ENCODE measurements around the gene PGC.

Gene PGC

GRCh38 chr6:41759106-41759904 lies 12.1 kb upstream of the PGC start:
- Histone ChIP-seq H3K4me1 (ENCODE audit: control extremely low read depth in 1 of 4, control insufficient read depth in 4 of 4, insufficient read depth in 4 of 4, low read length in 3 of 4) (peaks cover 0 to 18% (median 5%) of the 10 kb centered on the region in 4 experiments), H3K36me3 (ENCODE audit: control insufficient read depth in 4 of 4, insufficient read depth in 4 of 4, low read length in 3 of 4) (no peaks in the 10 kb centered on the region), H3K4me3 (ENCODE audit: control insufficient read depth in 1 of 7, extremely low read depth in 1 of 7, insufficient read depth in 4 of 7, low read depth in 2 of 7, low read length in 6 of 7) (no peak overlapping the region), H3K27me3 (replicated peaks in 2 of 5; ENCODE audit: control insufficient read depth in 4 of 5, insufficient read depth in 5 of 5, low read length in 4 of 5) (no peaks in the 10 kb centered on the region), H3K27ac (ENCODE audit: insufficient read depth in 1 of 2, low read depth in 1 of 2, low read length in 2 of 2, poor library complexity in 1 of 2, severe bottlenecking in 2 of 2) (no peak overlapping the region), H3K9me3 (ENCODE audit: control extremely low read depth in 1 of 5, control insufficient read depth in 4 of 5, insufficient read depth in 2 of 5, low read depth in 1 of 5, low read length in 4 of 5) (no peaks in the 10 kb centered on the region)
- POLR2A ChIA-PET: no interaction called here
- 95% methylated on average over 11 of the region's 13 CpGs for WGBS (ENCODE audit: insufficient coverage)
- CTCF ChIA-PET: interaction anchor here (0.7 to 1.5 kb wide), 5 partner anchors 9 to 60 kb away, joined by 3 to 5 read pairs (median 3); no protein-coding TSS in a partner anchor
- DNase-seq: no peak

GRCh38 chr6:41758641-41759035 lies 11.4 kb upstream of the PGC start:
- CTCF ChIA-PET: interaction anchor here (0.7 to 1.2 kb wide), 4 partner anchors 10 to 27 kb away, joined by 3 read pairs; no protein-coding TSS in a partner anchor
- POLR2A ChIA-PET: no interaction called here
- Histone ChIP-seq H3K4me3 (ENCODE audit: control insufficient read depth in 1 of 7, extremely low read depth in 1 of 7, insufficient read depth in 4 of 7, low read depth in 2 of 7, low read length in 6 of 7) (no peak overlapping the region), H3K36me3 (ENCODE audit: control insufficient read depth in 4 of 4, insufficient read depth in 4 of 4, low read length in 3 of 4) (no peaks in the 10 kb centered on the region), H3K9me3 (ENCODE audit: control extremely low read depth in 1 of 5, control insufficient read depth in 4 of 5, insufficient read depth in 2 of 5, low read depth in 1 of 5, low read length in 4 of 5) (no peaks in the 10 kb centered on the region), H3K27ac (ENCODE audit: insufficient read depth in 1 of 2, low read depth in 1 of 2, low read length in 2 of 2, poor library complexity in 1 of 2, severe bottlenecking in 2 of 2) (no peak overlapping the region), H3K27me3 (replicated peaks in 2 of 5; ENCODE audit: control insufficient read depth in 4 of 5, insufficient read depth in 5 of 5, low read length in 4 of 5) (peaks cover 0 to 4% (median 0%) of the 10 kb centered on the region in 5 experiments), H3K4me1 (ENCODE audit: control extremely low read depth in 1 of 4, control insufficient read depth in 4 of 4, insufficient read depth in 4 of 4, low read length in 3 of 4) (peaks cover 0 to 11% (median 3%) of the 10 kb centered on the region in 4 experiments)
- no peak for DNase-seq
- 100% methylated on average over 6 of the region's 6 CpGs for WGBS (ENCODE audit: insufficient coverage)

- no peak for DNase-seq
- ChIA-PET CTCF (interaction anchor here (0.7 to 3.0 kb wide), 3 partner anchors 11 to 28 kb away, joined by 3 to 11 read pairs (median 3); no protein-coding TSS in a partner anchor), POLR2A (no interaction called here)
- 95% methylated on average over 3 of the region's 8 CpGs for WGBS (ENCODE audit: insufficient coverage)
- Histone ChIP-seq H3K27me3 (replicated peaks in 2 of 5; ENCODE audit: control insufficient read depth in 4 of 5, insufficient read depth in 5 of 5, low read length in 4 of 5) (peaks cover 0 to 4% (median 0%) of the 10 kb centered on the region in 5 experiments), H3K27ac (ENCODE audit: insufficient read depth in 1 of 2, low read depth in 1 of 2, low read length in 2 of 2, poor library complexity in 1 of 2, severe bottlenecking in 2 of 2) (no peak overlapping the region), H3K36me3 (ENCODE audit: control insufficient read depth in 4 of 4, insufficient read depth in 4 of 4, low read length in 3 of 4) (no peaks in the 10 kb centered on the region), H3K4me3 (ENCODE audit: control insufficient read depth in 1 of 7, extremely low read depth in 1 of 7, insufficient read depth in 4 of 7, low read depth in 2 of 7, low read length in 6 of 7) (no peak overlapping the region), H3K4me1 (ENCODE audit: control extremely low read depth in 1 of 4, control insufficient read depth in 4 of 4, insufficient read depth in 4 of 4, low read length in 3 of 4) (peaks cover 0 to 6% (median 2%) of the 10 kb centered on the region in 4 experiments), H3K9me3 (ENCODE audit: control extremely low read depth in 1 of 5, control insufficient read depth in 4 of 5, insufficient read depth in 2 of 5, low read depth in 1 of 5, low read length in 4 of 5) (no peaks in the 10 kb centered on the region)
These were observed 10.9 kb upstream of the PGC start for GRCh38 chr6:41757931-41758640.

GRCh38 chr6:41757271-41757670 lies 10.1 kb upstream of the PGC start:
- ChIA-PET CTCF (interaction anchor here (1.4 to 3.0 kb wide), 2 partner anchors 14 to 18 kb away, joined by 4 to 11 read pairs; no protein-coding TSS in a partner anchor), POLR2A (no interaction called here)
- Histone ChIP-seq H3K4me1 (ENCODE audit: control extremely low read depth in 1 of 4, control insufficient read depth in 4 of 4, insufficient read depth in 4 of 4, low read length in 3 of 4) (peaks cover 0 to 6% (median 2%) of the 10 kb centered on the region in 4 experiments), H3K27me3 (replicated peaks in 2 of 5; ENCODE audit: control insufficient read depth in 4 of 5, insufficient read depth in 5 of 5, low read length in 4 of 5) (peaks cover 0 to 4% (median 0%) of the 10 kb centered on the region in 5 experiments), H3K27ac (ENCODE audit: insufficient read depth in 1 of 2, low read depth in 1 of 2, low read length in 2 of 2, poor library complexity in 1 of 2, severe bottlenecking in 2 of 2) (no peak overlapping the region), H3K9me3 (ENCODE audit: control extremely low read depth in 1 of 5, control insufficient read depth in 4 of 5, insufficient read depth in 2 of 5, low read depth in 1 of 5, low read length in 4 of 5) (no peaks in the 10 kb centered on the region), H3K4me3 (ENCODE audit: control insufficient read depth in 1 of 7, extremely low read depth in 1 of 7, insufficient read depth in 4 of 7, low read depth in 2 of 7, low read length in 6 of 7) (no peak overlapping the region), H3K36me3 (ENCODE audit: control insufficient read depth in 4 of 4, insufficient read depth in 4 of 4, low read length in 3 of 4) (no peaks in the 10 kb centered on the region)
- DNase-seq: no peak
- WGBS (ENCODE audit: insufficient coverage): 98% methylated on average over 6 of the region's 6 CpGs

- ChIA-PET POLR2A (interaction anchor here (0.7 kb wide), 1 partner anchor 166 kb away, joined by 3 read pairs; no protein-coding TSS in a partner anchor), CTCF (interaction anchor here (1.0 to 3.0 kb wide), 4 partner anchors 13 to 51 kb away, joined by 4 to 11 read pairs (median 4); no protein-coding TSS in a partner anchor)
- no peaks in the 10 kb centered on the region for H3K9me3 ChIP-seq (ENCODE audit: control extremely low read depth in 1 of 5, control insufficient read depth in 4 of 5, insufficient read depth in 2 of 5, low read depth in 1 of 5, low read length in 4 of 5)
- 46% methylated on average over 11 of the region's 13 CpGs for WGBS (ENCODE audit: insufficient coverage)
- no peak overlapping the region for H3K4me3 ChIP-seq (ENCODE audit: control insufficient read depth in 1 of 7, extremely low read depth in 1 of 7, insufficient read depth in 4 of 7, low read depth in 2 of 7, low read length in 6 of 7)
- peaks cover 0 to 6% (median 2%) of the 10 kb centered on the region in 4 experiments for H3K4me1 ChIP-seq (ENCODE audit: control extremely low read depth in 1 of 4, control insufficient read depth in 4 of 4, insufficient read depth in 4 of 4, low read length in 3 of 4)
- no peak overlapping the region for H3K27ac ChIP-seq (ENCODE audit: insufficient read depth in 1 of 2, low read depth in 1 of 2, low read length in 2 of 2, poor library complexity in 1 of 2, severe bottlenecking in 2 of 2)
- no peaks in the 10 kb centered on the region for H3K36me3 ChIP-seq (ENCODE audit: control insufficient read depth in 4 of 4, insufficient read depth in 4 of 4, low read length in 3 of 4)
- H3K27me3 ChIP-seq (replicated peaks in 2 of 5; ENCODE audit: control insufficient read depth in 4 of 5, insufficient read depth in 5 of 5, low read length in 4 of 5): peaks cover 0 to 4% (median 0%) of the 10 kb centered on the region in 5 experiments
- no peak for DNase-seq
These were observed 9.2 kb upstream of the PGC start for GRCh38 chr6:41756354-41756753.

- H3K36me3 ChIP-seq (ENCODE audit: control insufficient read depth in 4 of 4, insufficient read depth in 4 of 4, low read length in 3 of 4): no peaks in the 10 kb centered on the region
- POLR2A ChIA-PET: interaction anchor here (0.7 kb wide), 1 partner anchor 166 kb away, joined by 3 read pairs; no protein-coding TSS in a partner anchor
- CTCF ChIA-PET: interaction anchor here (1.0 to 3.0 kb wide), 4 partner anchors 12 to 50 kb away, joined by 4 to 11 read pairs (median 4); no protein-coding TSS in a partner anchor
- H3K27ac ChIP-seq (ENCODE audit: insufficient read depth in 1 of 2, low read depth in 1 of 2, low read length in 2 of 2, poor library complexity in 1 of 2, severe bottlenecking in 2 of 2): no peak overlapping the region
- peaks cover 0 to 4% (median 0%) of the 10 kb centered on the region in 5 experiments for H3K27me3 ChIP-seq (replicated peaks in 2 of 5; ENCODE audit: control insufficient read depth in 4 of 5, insufficient read depth in 5 of 5, low read length in 4 of 5)
- no peaks in the 10 kb centered on the region for H3K9me3 ChIP-seq (ENCODE audit: control extremely low read depth in 1 of 5, control insufficient read depth in 4 of 5, insufficient read depth in 2 of 5, low read depth in 1 of 5, low read length in 4 of 5)
- peaks cover 0 to 6% (median 2%) of the 10 kb centered on the region in 4 experiments for H3K4me1 ChIP-seq (ENCODE audit: control extremely low read depth in 1 of 4, control insufficient read depth in 4 of 4, insufficient read depth in 4 of 4, low read length in 3 of 4)
- DNase-seq: no peak
- 94% methylated on average over 3 of the region's 4 CpGs for WGBS (ENCODE audit: insufficient coverage)
- no peak overlapping the region for H3K4me3 ChIP-seq (ENCODE audit: control insufficient read depth in 1 of 7, extremely low read depth in 1 of 7, insufficient read depth in 4 of 7, low read depth in 2 of 7, low read length in 6 of 7)
These were observed 8.7 kb upstream of the PGC start for GRCh38 chr6:41755895-41756294.

Data from common myeloid progenitor, CD34-positive (primary cell).